GM21825 (cell line): Measurements from ENCODE around the gene DYNLT1.
A peak's percentile ranks its signal among the peaks of the same experiment; 100 is the strongest.
"Not testable (repeated sequence)": the region's sequence is repeated elsewhere in the genome, so short reads cannot be mapped to it uniquely, and the experiment has no call there.

Source experiments
- ATAC-seq: cut with Tn5 transposase; IDR thresholded peaks from one replicate; pipeline ENCODE4 v1.9.1; 2021; ENCODE audit warnings: mild to moderate bottlenecking, moderate library complexity; ENCODE audit not compliant: unreplicated experiment

Gene DYNLT1

GRCh38 chr6:158663625-158664165, 19.2 kb upstream of the DYNLT1 start:
- no peak for ATAC-seq

GRCh38 chr6:158662954-158663624, 18.5 kb upstream of the DYNLT1 start:
- no peak for ATAC-seq

GRCh38 chr6:158662607-158662953, 18.0 kb upstream of the DYNLT1 start:
- no peak for ATAC-seq

- no peak for ATAC-seq
Observed at GRCh38 chr6:158661156-158661685, 16.7 kb upstream of the DYNLT1 start.

- no peak for ATAC-seq
Observed at GRCh38 chr6:158660333-158660754, 15.8 kb upstream of the DYNLT1 start.

GRCh38 chr6:158656986-158657385, 12.4 kb upstream of the DYNLT1 start:
- not testable (repeated sequence) for ATAC-seq

- ATAC-seq, result no peak
Observed at GRCh38 chr6:158655569-158656450, 11.3 kb upstream of the DYNLT1 start.

- ATAC-seq, result no peak
Observed at GRCh38 chr6:158654960-158655489, 10.5 kb upstream of the DYNLT1 start.

GRCh38 chr6:158654498-158654897, 10.0 kb upstream of the DYNLT1 start:
- ATAC-seq, result no peak

GRCh38 chr6:158653577-158654354, 9.2 kb upstream of the DYNLT1 start:
- peak; percentile 50 for ATAC-seq

- not testable (repeated sequence) for ATAC-seq
Observed at GRCh38 chr6:158651981-158652737, 7.6 kb upstream of the DYNLT1 start.

- peak; percentile 40 for ATAC-seq
Observed at GRCh38 chr6:158649289-158650143, 5.0 kb upstream of the DYNLT1 start, which contains the start of gene SYTL3. Gene SYTL3 (plus strand): TSS chr6:158650054. CDS start chr6:158663269, 13,215 bp downstream.

GRCh38 chr6:158648682-158649131, 4.2 kb upstream of the DYNLT1 start:
- ATAC-seq, result peak; percentile 27

- no peak for ATAC-seq
Observed at GRCh38 chr6:158647501-158647900, 3.0 kb upstream of the DYNLT1 start.

- no peak for ATAC-seq
Observed at GRCh38 chr6:158646023-158646910, 1.7 kb upstream of the DYNLT1 start.

- ATAC-seq, result peak; percentile 32
Observed at GRCh38 chr6:158645064-158646022, 800 bp upstream of the DYNLT1 start.

- ATAC-seq, result no peak
Observed at GRCh38 chr6:158643836-158644230, 710 bp downstream of the DYNLT1 start.
